ENCODE measurements around the gene VKORC1L1.

GRCh38 chr7:65960351-65961074 lies 87.6 kb downstream of the VKORC1L1 start:
- TF ChIP-seq EP300 (IDR thresholded peaks at IDR 0.05; ENCODE audit: borderline replicate concordance) (no peak), TAF1 (IDR thresholded peaks at IDR 0.05; ENCODE audit: low read depth) (no peak)
